Measurements from ENCODE around the gene EIF4A2. TPM values are rescaled to one million over a fixed set of nuclear protein-coding genes. Genes with fewer than 3 reads are reported as not detected.

The EIF4A2 gene
- total and polyA plus RNA-seq, 2 of the 13 experiments (the other 11 are each of a cell fraction or from before 2014, with no cell fraction given), result 480 to 596 TPM

DNA sequence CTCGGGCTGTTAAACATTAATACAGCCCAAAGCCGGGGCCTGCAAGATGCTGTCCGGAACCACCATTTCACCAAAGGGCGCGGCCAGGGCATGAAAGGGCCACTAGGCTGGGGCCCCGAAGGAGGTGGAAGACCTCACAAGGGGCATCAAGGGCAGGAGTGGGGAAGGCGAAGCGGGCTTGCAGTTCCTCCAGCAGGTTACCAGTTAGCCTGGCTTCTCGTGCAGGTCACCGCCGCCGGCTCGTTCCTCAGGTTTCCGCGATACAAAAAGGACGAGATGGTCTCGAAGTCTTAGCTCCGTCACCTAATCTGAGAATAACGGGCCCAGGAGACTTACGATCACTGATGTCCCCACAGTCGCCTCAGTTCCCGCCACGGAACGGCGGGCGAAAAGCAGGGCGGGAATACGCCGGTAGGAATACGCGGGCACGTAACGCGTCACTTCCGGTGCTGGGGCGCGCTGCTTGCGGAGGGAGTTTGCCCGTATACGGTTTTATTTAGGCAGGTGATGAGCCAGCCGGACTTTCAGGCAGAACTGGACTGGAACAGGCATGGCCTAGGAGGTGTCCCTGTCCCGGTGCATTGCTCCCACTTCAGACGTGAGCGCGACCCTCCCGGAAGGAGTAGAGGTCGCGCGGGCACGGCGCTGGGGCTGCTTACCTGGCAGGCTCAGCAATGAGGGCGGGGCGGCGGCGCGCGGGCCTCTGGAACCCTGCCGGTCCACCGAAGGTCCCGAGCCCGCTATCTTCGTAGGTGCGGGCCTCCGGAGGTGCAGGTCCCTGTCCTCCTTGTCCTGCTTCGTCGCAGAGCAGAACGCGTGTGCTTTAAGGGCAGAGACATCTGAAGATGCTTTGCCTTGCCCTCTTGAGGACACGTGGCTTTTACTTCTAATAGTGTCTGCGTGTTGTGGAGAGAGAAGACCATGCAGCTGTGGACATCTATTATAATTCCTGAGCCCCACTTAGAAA is 23.0 kb downstream of the EIF4A2 start, which contains the start of gene RFC4 (continued):
- TF ChIP-seq MXD4 (CRISPR knock-in tag; IDR thresholded peaks at IDR 0.05), result peak; percentile 48; the same call in 1 of the 2 replicates
- no peak for TF ChIP-seq NR2F1 (CRISPR knock-in tag; IDR thresholded peaks at IDR 0.05)
- TF ChIP-seq ZNF75D (CRISPR knock-in tag; IDR thresholded peaks at IDR 0.05; ENCODE audit: borderline replicate concordance), result peak; percentile 57; the same call in 1 of the 2 replicates
- TF ChIP-seq, protein P1, sequence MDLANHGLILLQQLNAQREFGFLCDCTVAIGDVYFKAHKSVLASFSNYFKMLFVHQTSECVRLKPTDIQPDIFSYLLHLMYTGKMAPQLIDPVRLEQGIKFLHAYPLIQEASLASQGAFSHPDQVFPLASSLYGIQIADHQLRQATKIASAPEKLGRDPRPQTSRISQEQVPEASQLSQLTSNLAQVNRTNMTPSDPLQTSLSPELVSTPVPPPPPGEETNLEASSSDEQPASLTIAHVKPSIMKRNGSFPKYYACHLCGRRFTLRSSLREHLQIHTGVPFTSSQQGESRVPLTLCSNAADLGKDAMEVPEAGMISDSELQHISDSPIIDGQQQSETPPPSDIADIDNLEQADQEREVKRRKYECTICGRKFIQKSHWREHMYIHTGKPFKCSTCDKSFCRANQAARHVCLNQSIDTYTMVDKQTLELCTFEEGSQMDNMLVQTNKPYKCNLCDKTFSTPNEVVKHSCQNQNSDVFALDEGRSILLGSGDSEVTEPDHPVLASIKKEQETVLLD (CRISPR knock-in tag; IDR thresholded peaks at IDR 0.05; ENCODE audit: low read depth), result peak; percentile 51
- TF ChIP-seq ZNF720 (CRISPR knock-in tag; IDR thresholded peaks at IDR 0.05), result no peak
- peak; percentile 66; the same call in 1 of the 2 replicates for TF ChIP-seq JUND (CRISPR knock-in tag; IDR thresholded peaks at IDR 0.05)
- TF ChIP-seq ARNT (IDR thresholded peaks at IDR 0.05), result no peak
- no peak for TF ChIP-seq CENPX (CRISPR knock-in tag; IDR thresholded peaks at IDR 0.05)
- TF ChIP-seq ATAD3A (CRISPR knock-in tag; IDR thresholded peaks at IDR 0.05), result no peak
- TF ChIP-seq ZNF878 (CRISPR knock-in tag; IDR thresholded peaks at IDR 0.05), result no peak
- TF ChIP-seq, protein P2, sequence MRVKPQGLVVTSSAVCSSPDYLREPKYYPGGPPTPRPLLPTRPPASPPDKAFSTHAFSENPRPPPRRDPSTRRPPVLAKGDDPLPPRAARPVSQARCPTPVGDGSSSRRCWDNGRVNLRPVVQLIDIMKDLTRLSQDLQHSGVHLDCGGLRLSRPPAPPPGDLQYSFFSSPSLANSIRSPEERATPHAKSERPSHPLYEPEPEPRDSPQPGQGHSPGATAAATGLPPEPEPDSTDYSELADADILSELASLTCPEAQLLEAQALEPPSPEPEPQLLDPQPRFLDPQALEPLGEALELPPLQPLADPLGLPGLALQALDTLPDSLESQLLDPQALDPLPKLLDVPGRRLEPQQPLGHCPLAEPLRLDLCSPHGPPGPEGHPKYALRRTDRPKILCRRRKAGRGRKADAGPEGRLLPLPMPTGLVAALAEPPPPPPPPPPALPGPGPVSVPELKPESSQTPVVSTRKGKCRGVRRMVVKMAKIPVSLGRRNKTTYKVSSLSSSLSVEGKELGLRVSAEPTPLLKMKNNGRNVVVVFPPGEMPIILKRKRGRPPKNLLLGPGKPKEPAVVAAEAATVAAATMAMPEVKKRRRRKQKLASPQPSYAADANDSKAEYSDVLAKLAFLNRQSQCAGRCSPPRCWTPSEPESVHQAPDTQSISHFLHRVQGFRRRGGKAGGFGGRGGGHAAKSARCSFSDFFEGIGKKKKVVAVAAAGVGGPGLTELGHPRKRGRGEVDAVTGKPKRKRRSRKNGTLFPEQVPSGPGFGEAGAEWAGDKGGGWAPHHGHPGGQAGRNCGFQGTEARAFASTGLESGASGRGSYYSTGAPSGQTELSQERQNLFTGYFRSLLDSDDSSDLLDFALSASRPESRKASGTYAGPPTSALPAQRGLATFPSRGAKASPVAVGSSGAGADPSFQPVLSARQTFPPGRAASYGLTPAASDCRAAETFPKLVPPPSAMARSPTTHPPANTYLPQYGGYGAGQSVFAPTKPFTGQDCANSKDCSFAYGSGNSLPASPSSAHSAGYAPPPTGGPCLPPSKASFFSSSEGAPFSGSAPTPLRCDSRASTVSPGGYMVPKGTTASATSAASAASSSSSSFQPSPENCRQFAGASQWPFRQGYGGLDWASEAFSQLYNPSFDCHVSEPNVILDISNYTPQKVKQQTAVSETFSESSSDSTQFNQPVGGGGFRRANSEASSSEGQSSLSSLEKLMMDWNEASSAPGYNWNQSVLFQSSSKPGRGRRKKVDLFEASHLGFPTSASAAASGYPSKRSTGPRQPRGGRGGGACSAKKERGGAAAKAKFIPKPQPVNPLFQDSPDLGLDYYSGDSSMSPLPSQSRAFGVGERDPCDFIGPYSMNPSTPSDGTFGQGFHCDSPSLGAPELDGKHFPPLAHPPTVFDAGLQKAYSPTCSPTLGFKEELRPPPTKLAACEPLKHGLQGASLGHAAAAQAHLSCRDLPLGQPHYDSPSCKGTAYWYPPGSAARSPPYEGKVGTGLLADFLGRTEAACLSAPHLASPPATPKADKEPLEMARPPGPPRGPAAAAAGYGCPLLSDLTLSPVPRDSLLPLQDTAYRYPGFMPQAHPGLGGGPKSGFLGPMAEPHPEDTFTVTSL (CRISPR knock-in tag; IDR thresholded peaks at IDR 0.05; ENCODE audit: borderline replicate concordance), result no peak
- TF ChIP-seq MIXL1 (CRISPR knock-in tag; IDR thresholded peaks at IDR 0.05), result 0 out of 2 replicates have a peak, but pooled peaks have one; percentile 56
- TF ChIP-seq PLRG1 (conservative IDR thresholded peaks at IDR 0.05), result no peak
- TF ChIP-seq, protein P3, sequence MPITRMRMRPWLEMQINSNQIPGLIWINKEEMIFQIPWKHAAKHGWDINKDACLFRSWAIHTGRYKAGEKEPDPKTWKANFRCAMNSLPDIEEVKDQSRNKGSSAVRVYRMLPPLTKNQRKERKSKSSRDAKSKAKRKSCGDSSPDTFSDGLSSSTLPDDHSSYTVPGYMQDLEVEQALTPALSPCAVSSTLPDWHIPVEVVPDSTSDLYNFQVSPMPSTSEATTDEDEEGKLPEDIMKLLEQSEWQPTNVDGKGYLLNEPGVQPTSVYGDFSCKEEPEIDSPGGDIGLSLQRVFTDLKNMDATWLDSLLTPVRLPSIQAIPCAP (CRISPR knock-in tag; IDR thresholded peaks at IDR 0.05; ENCODE audit: low read depth), result no peak
- peak; percentile 94 for TF ChIP-seq NFKB2 (CRISPR knock-in tag; IDR thresholded peaks at IDR 0.05; ENCODE audit: borderline replicate concordance)
- TF ChIP-seq CHD4 (IDR thresholded peaks at IDR 0.05; ENCODE audit: borderline replicate concordance, low read length), result no peak
- TF ChIP-seq, protein P4, sequence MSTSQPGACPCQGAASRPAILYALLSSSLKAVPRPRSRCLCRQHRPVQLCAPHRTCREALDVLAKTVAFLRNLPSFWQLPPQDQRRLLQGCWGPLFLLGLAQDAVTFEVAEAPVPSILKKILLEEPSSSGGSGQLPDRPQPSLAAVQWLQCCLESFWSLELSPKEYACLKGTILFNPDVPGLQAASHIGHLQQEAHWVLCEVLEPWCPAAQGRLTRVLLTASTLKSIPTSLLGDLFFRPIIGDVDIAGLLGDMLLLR (CRISPR knock-in tag; IDR thresholded peaks at IDR 0.05), result peak; percentile 95
- TF ChIP-seq ZSCAN9 (CRISPR knock-in tag; IDR thresholded peaks at IDR 0.05; ENCODE audit: borderline replicate concordance), result peak; percentile 70; the same call in 1 of the 2 replicates
- no peak for TF ChIP-seq HOXA7 (CRISPR knock-in tag; IDR thresholded peaks at IDR 0.05)
- TF ChIP-seq DNMT3B (CRISPR knock-in tag; conservative IDR thresholded peaks at IDR 0.05), result no peak
- no peak for TF ChIP-seq ZNF773 (CRISPR knock-in tag; IDR thresholded peaks at IDR 0.05; ENCODE audit: borderline replicate concordance)
- no peak for TF ChIP-seq TCF7L2 (IDR thresholded peaks at IDR 0.05; ENCODE audit: low read depth, low read length)
